Stimulated activated CD4-positive, alpha-beta T cell treated with anti-CD3 and anti-CD28 coated beads, Interleukin-15, amount 100 ng/mL, for 48 hours (primary cell): Measurements from ENCODE around the gene ALG13.
"Not testable (repeated sequence)": the region's sequence is repeated elsewhere in the genome, so short reads cannot be mapped to it uniquely, and the experiment has no call there.

Experiments used
- DNase-seq, 2 donors: peaks; one replicate each; pipeline ENCODE4 v3.0.0-alpha.2; 2020; ENCODE audit warnings: low read depth in 2 of 2

The ALG13 gene

DNA sequence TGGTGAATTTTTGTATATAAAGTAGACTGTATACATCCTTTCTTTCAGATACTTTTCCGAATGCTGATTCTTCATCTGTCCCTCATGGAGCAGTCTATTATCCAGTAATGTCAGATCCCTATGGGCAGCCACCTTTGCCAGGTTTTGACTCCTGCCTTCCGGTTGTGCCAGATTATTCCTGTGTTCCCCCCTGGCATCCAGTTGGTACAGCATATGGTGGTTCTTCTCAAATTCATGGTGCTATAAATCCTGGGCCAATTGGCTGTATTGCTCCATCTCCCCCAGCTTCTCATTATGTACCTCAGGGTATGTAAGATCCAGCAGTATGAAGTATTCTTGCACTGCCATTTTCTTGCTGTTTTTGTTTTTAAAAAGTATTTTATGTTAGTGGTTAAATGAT lies 78.7 kb downstream of the ALG13 start:
- no peak for DNase-seq

DNA sequence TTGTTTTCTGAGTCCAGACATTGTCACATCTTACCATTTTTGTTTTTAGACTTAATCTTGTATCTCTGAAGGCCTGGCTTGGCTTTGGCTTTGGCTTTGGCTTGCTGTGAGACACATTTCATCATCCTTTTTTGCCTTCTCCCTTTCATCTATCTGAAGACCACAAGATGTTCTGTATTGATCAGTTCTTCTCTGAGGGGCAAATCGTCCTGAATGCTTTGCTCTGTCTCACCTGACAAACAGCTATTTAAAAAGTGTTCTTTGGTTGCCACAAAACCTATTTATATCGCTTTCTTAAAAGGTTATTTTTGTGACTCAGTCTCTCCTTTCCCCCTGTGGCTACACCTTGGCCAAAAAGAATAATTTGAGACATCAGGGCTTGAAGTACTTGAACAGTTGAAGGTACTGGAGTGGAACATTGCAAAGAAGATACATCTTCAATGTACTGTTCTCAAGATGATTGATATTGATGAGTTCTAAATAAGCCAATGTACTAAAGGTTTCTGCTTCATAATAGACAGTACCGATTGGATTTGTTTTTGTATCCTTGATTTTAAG lies 80.7 kb downstream of the ALG13 start:
- no peak for DNase-seq

DNA sequence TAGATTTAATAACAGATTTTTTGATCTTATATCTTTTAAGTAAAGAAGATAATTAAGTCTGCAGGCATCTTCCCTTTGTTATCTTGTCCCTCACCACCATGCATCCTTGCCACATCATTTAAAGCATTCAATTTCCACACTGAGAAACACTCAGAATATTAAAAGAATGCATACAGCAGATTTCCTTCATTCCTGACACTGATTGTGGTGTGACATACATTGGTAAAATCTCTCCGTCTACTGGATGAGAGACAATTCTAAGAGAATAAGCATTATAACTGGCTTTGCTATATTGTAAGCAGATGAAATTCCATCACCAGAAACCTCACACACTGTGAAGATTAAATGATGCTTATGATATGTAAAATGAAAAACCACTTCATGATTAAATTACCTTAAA lies 97.6 kb downstream of the ALG13 start:
- DNase-seq, result no peak

DNA sequence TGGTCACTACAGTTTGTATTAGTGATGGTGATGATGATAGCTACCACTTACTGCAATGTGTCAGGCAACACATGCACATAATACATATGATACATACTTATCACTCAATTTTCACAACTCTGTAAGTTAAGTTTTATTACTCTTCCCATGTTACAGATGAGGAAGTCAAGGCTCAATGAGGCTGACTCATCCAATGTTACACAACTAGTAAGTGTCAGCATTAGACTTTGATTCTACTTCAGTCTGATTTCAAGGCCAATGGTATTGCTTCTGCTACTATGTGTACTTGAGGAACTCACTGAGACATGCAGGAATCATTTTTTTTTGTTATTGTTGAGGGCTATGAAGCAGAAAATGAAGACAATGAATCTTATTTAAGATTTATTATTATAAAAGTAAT lies 98.6 kb downstream of the ALG13 start:
- DNase-seq, result no peak

DNA sequence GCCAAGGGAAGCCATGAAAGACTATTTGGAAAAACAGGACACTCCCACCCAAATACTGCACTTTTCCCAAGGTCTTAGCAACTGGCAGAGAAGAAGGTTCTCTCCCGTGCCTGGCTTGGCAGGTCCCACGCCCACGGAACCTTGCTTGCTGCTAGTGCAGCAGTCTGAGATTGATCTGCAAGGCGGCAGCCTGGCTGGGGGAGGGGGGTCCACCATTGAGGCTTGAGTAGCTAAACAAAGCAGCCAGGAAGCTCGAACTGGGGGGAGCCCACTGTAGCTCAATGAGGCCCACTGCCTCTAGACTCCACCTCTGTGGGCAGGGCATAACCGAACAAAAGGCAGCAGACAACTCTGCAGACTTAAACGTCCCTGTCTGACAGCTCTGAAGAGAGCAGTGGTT lies 103.7 kb downstream of the ALG13 start:
- no peak for DNase-seq

DNA sequence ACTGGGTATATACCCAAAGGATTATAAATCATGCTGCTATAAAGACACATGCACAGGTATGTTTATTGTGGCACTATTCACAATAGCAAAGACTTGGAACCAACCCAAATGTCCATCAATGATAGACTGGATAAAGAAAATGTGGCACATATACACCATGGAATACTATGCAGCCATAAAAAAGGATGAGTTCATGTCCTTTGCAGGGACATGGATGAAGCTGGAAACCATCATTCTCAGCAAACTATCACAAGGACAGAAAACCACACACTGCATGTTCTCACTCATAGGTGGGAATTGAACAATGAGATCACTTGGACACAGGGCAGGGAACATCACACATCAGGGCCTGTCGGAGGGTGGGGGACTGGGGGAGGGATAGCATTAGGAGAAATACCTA lies 109.1 kb downstream of the ALG13 start:
- not testable (repeated sequence) for DNase-seq
